HepG2 (cell line): ENCODE measurements around the gene SAMD10. TPM values are rescaled to one million over a fixed set of nuclear protein-coding genes. Genes with fewer than 3 reads are reported as not detected.

ENCODE experiments used
- ARNT2 ChIP-seq: sonication (generic); formaldehyde crosslinking; IDR thresholded peaks from 2 replicates; pipeline ENCODE4 v1.8.0; 2022; ENCODE audit warnings: mild to moderate bottlenecking, low read depth, missing genetic modification reagents, moderate library complexity
- CC2D1A ChIP-seq: sonication (generic); formaldehyde crosslinking; IDR thresholded peaks from 2 replicates; pipeline ENCODE4 v1.8.1; 2023; ENCODE audit warnings: mild to moderate bottlenecking, missing genetic modification reagents
- CHCHD3 ChIP-seq: sonication (generic); formaldehyde crosslinking; IDR thresholded peaks from 2 replicates; pipeline ENCODE4 v1.8.0; 2022; ENCODE audit warnings: mild to moderate bottlenecking, missing genetic modification reagents, moderate library complexity
- DNMT1 ChIP-seq: sonication (generic); formaldehyde crosslinking; IDR thresholded peaks from 2 replicates; pipeline ENCODE4 v1.5.1; 2020; ENCODE audit warnings: mild to moderate bottlenecking, missing genetic modification reagents
- FLYWCH1 ChIP-seq: sonication (generic); formaldehyde crosslinking; IDR thresholded peaks from 2 replicates; pipeline ENCODE4 v1.8.1; 2023; ENCODE audit warnings: mild to moderate bottlenecking, missing genetic modification reagents
- FOXK2 ChIP-seq: fragments of 450-650 bp; IDR thresholded peaks from 2 replicates; pipeline ENCODE4 v1.6.1; 2016
- HNRNPUL1 ChIP-seq: fragments of 200-400 bp; formaldehyde crosslinking; IDR thresholded peaks from 2 replicates; pipeline ENCODE4 v1.6.1; 2017; ENCODE audit warnings: low read depth, mild to moderate bottlenecking, low read length, moderate library complexity
- KAT7 ChIP-seq: IDR thresholded peaks from 2 replicates; pipeline ENCODE4 v1.6.1; 2018; ENCODE audit warnings: borderline replicate concordance, missing compliant biosample characterization
- MAF1 ChIP-seq: sonication (generic); formaldehyde crosslinking; IDR thresholded peaks from 2 replicates; pipeline ENCODE4 v1.5.0; 2020; ENCODE audit warnings: missing genetic modification reagents, borderline replicate concordance
- MEF2D ChIP-seq: sonication (generic); formaldehyde crosslinking; IDR thresholded peaks from 2 replicates; pipeline ENCODE4 v1.5.1; 2020; ENCODE audit warnings: mild to moderate bottlenecking, missing genetic modification reagents
- NCOR1 ChIP-seq: fragments of 200-600 bp; sonication (generic); IDR thresholded peaks from 2 replicates; pipeline ENCODE4 v1.7.0; 2017; ENCODE audit warnings: antibody characterized with exemption, low read length, borderline replicate concordance
- NR2F6 ChIP-seq, 2 experiments: IDR thresholded peaks; 2 replicates each; pipeline ENCODE4 v1.6.1; 2016; ENCODE audit warnings: antibody characterized with exemption in 1 of 2, mild to moderate bottlenecking in 1 of 2
- SMAD3 ChIP-seq: sonication (generic); formaldehyde crosslinking; IDR thresholded peaks from 2 replicates; pipeline ENCODE4 v1.4.0; 2020; ENCODE audit warnings: missing genetic modification reagents
- TCF7L2 ChIP-seq: IDR thresholded peaks from 2 replicates; pipeline ENCODE4 v1.6.1; 2011; ENCODE audit warnings: mild to moderate bottlenecking, low read depth, low read length, moderate library complexity
- ZKSCAN5 ChIP-seq: sonication (generic); formaldehyde crosslinking; IDR thresholded peaks from 2 replicates; pipeline ENCODE4 v1.5.1; 2020; ENCODE audit warnings: mild to moderate bottlenecking, missing genetic modification reagents
- ZNF224 ChIP-seq: sonication (generic); formaldehyde crosslinking; IDR thresholded peaks from 2 replicates; pipeline ENCODE4 v1.5.0; 2020; ENCODE audit warnings: mild to moderate bottlenecking, missing genetic modification reagents
- ZNF331 ChIP-seq: sonication (generic); formaldehyde crosslinking; IDR thresholded peaks from 2 replicates; pipeline ENCODE4 v1.4.0; 2020; ENCODE audit warnings: missing genetic modification reagents
- ZNF484 ChIP-seq: sonication (generic); formaldehyde crosslinking; IDR thresholded peaks from 2 replicates; pipeline ENCODE4 v1.5.1; 2020; ENCODE audit warnings: mild to moderate bottlenecking, low read depth, missing genetic modification reagents, borderline replicate concordance
- ZNF546 ChIP-seq: sonication (generic); formaldehyde crosslinking; conservative IDR thresholded peaks from 2 replicates; pipeline ENCODE4 v1.8.1; 2023; ENCODE audit warnings: mild to moderate bottlenecking, missing genetic modification reagents
- ZNF567 ChIP-seq: sonication (generic); formaldehyde crosslinking; IDR thresholded peaks from 2 replicates; pipeline ENCODE4 v1.8.1; 2023; ENCODE audit warnings: mild to moderate bottlenecking, missing genetic modification reagents, borderline replicate concordance
- ZNF576 ChIP-seq: sonication (generic); formaldehyde crosslinking; IDR thresholded peaks from 2 replicates; pipeline ENCODE4 v1.4.0; 2020; ENCODE audit warnings: mild to moderate bottlenecking, missing genetic modification reagents
- ZNF720 ChIP-seq: sonication (generic); formaldehyde crosslinking; IDR thresholded peaks from 2 replicates; pipeline ENCODE4 v1.4.0; 2020; ENCODE audit warnings: missing genetic modification reagents
- ZNF747 ChIP-seq: sonication (generic); formaldehyde crosslinking; IDR thresholded peaks from 2 replicates; pipeline ENCODE4 v1.8.1; 2023; ENCODE audit warnings: missing genetic modification reagents, mild to moderate bottlenecking, borderline replicate concordance
- ZNF790 ChIP-seq: sonication (generic); formaldehyde crosslinking; IDR thresholded peaks from 2 replicates; pipeline ENCODE4 v1.8.0; 2022; ENCODE audit warnings: missing genetic modification reagents, mild to moderate bottlenecking, borderline replicate concordance
- ZNF839 ChIP-seq: sonication (generic); formaldehyde crosslinking; IDR thresholded peaks from 2 replicates; pipeline ENCODE4 v1.4.0; 2020; ENCODE audit warnings: missing genetic modification reagents, mild to moderate bottlenecking, borderline replicate concordance
- polyA plus RNA-seq, 8 experiments: library from polyadenylated mRNA; depleted of rRNA in 3 of 8; stranded (reverse) in 7 of 8; unstranded in 1 of 8; fragments of >200 nt; fragmentation: Illumina TruSeq in 4 of 8; extraction: Trizol in 4 of 8; gene quantifications; 2 replicates each; pipeline versions ENCODE4 v1.2.1 to v1.2.3, GENCODE V29; 2011 to 2016; ENCODE audit warnings: low read depth in 4 of 8, missing spikeins in 1 of 8, mixed read lengths in 1 of 8; ENCODE audit not compliant: insufficient read depth in 1 of 8
- total RNA-seq, 5 experiments: library from RNA; depleted of rRNA; stranded (reverse); fragments of >200 nt; fragmentation: Illumina TruSeq; extraction: Trizol; gene quantifications; 2 replicates each; pipeline ENCODE4 v1.2.3, GENCODE V29; 2016; ENCODE audit warnings: low read depth in 1 of 5
- TF ChIP-seq, protein P1 (sequence below): sonication (generic); formaldehyde crosslinking; conservative IDR thresholded peaks from 2 replicates; pipeline ENCODE4 v1.5.0; 2020; ENCODE audit warnings: missing genetic modification reagents
- TF ChIP-seq, protein P2 (sequence below): sonication (generic); formaldehyde crosslinking; IDR thresholded peaks from 2 replicates; pipeline ENCODE4; 2020; ENCODE audit warnings: missing genetic modification reagents, mild to moderate bottlenecking, borderline replicate concordance

Gene SAMD10
- total and polyA plus RNA-seq, 2 of the 13 experiments (the other 11 are each of a cell fraction or from before 2014, with no cell fraction given), result 6.1 to 11.0 TPM

GRCh38 chr20:63957004-63957689 lies 22.3 kb downstream of the SAMD10 start (continued):
- TF ChIP-seq, protein P1, sequence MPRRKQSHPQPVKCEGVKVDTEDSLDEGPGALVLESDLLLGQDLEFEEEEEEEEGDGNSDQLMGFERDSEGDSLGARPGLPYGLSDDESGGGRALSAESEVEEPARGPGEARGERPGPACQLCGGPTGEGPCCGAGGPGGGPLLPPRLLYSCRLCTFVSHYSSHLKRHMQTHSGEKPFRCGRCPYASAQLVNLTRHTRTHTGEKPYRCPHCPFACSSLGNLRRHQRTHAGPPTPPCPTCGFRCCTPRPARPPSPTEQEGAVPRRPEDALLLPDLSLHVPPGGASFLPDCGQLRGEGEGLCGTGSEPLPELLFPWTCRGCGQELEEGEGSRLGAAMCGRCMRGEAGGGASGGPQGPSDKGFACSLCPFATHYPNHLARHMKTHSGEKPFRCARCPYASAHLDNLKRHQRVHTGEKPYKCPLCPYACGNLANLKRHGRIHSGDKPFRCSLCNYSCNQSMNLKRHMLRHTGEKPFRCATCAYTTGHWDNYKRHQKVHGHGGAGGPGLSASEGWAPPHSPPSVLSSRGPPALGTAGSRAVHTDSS (CRISPR knock-in tag), result 0 out of 2 replicates have a peak, but pooled peaks have one; percentile 93
- peak; percentile 46; the same call in 1 of the 2 replicates for TF ChIP-seq ARNT2 (CRISPR knock-in tag)
- no peak for TF ChIP-seq FOXK2
- no peak for TF ChIP-seq DNMT1 (CRISPR knock-in tag)
- TF ChIP-seq ZNF224, result no peak
- no peak for TF ChIP-seq ZNF790
- peak; percentile 24; the same call in 1 of the 2 replicates for TF ChIP-seq MEF2D (CRISPR knock-in tag)
- TF ChIP-seq MAF1 (CRISPR knock-in tag), result no peak
- TF ChIP-seq ZNF567 (CRISPR knock-in tag), result 0 out of 2 replicates have a peak, but pooled peaks have one; percentile 84
- 0 out of 2 replicates have a peak, but pooled peaks have one; percentile 53 for TF ChIP-seq CHCHD3 (CRISPR knock-in tag)
- no peak for TF ChIP-seq TCF7L2
- 0 out of 2 replicates have a peak, but pooled peaks have one; percentile 15 for TF ChIP-seq ZNF484 (CRISPR knock-in tag)
- TF ChIP-seq ZNF576 (CRISPR knock-in tag), result 0 out of 2 replicates have a peak, but pooled peaks have one; percentile 24
- peak; percentile 46; the same call in 1 of the 2 replicates for TF ChIP-seq NR2F6 (IDR thresholded peaks at IDR 0.05)
- TF ChIP-seq NR2F6 (CRISPR knock-in tag; IDR thresholded peaks at IDR 0.05), result peak; percentile 30; the same call in 1 of the 2 replicates
- no peak for TF ChIP-seq KAT7
- no peak; the same call in 1 of the 2 replicates for TF ChIP-seq ZKSCAN5 (CRISPR knock-in tag)
- no peak; the same call in 1 of the 2 replicates for TF ChIP-seq ZNF720 (CRISPR knock-in tag)
- no peak; the same call in 1 of the 2 replicates for TF ChIP-seq SMAD3 (CRISPR knock-in tag)
- TF ChIP-seq ZNF331 (CRISPR knock-in tag), result peak; percentile 71; the same call in 1 of the 2 replicates
- no peak for TF ChIP-seq ZNF747
- no peak for TF ChIP-seq ZNF839 (CRISPR knock-in tag)
- 0 out of 2 replicates have a peak, but pooled peaks have one; percentile 28 for TF ChIP-seq NCOR1
- TF ChIP-seq, protein P2, sequence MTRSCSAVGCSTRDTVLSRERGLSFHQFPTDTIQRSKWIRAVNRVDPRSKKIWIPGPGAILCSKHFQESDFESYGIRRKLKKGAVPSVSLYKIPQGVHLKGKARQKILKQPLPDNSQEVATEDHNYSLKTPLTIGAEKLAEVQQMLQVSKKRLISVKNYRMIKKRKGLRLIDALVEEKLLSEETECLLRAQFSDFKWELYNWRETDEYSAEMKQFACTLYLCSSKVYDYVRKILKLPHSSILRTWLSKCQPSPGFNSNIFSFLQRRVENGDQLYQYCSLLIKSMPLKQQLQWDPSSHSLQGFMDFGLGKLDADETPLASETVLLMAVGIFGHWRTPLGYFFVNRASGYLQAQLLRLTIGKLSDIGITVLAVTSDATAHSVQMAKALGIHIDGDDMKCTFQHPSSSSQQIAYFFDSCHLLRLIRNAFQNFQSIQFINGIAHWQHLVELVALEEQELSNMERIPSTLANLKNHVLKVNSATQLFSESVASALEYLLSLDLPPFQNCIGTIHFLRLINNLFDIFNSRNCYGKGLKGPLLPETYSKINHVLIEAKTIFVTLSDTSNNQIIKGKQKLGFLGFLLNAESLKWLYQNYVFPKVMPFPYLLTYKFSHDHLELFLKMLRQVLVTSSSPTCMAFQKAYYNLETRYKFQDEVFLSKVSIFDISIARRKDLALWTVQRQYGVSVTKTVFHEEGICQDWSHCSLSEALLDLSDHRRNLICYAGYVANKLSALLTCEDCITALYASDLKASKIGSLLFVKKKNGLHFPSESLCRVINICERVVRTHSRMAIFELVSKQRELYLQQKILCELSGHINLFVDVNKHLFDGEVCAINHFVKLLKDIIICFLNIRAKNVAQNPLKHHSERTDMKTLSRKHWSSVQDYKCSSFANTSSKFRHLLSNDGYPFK (CRISPR knock-in tag), result 0 out of 2 replicates have a peak, but pooled peaks have one; percentile 23
- no peak for TF ChIP-seq ZNF546 (CRISPR knock-in tag)
- TF ChIP-seq HNRNPUL1, result no peak
- no peak for TF ChIP-seq FLYWCH1 (CRISPR knock-in tag)
- TF ChIP-seq CC2D1A (CRISPR knock-in tag), result no peak
